ENCODE data around the gene FAM117B. TPM values are rescaled to one million over a fixed set of nuclear protein-coding genes. Genes with fewer than 3 reads are reported as not detected.
"Not testable (repeated sequence)": the region's sequence is repeated elsewhere in the genome, so short reads cannot be mapped to it uniquely, and the experiment has no call there.

Gene FAM117B
- total RNA-seq, 1 experiment from 2014 or later = 2.9 TPM

GRCh38 chr2:202797944-202798343 is 163.2 kb downstream of the FAM117B start:
- DNase-seq (ENCODE audit: extremely low read depth, low read depth) = no peak

GRCh38 chr2:202805911-202806310 is 171.1 kb downstream of the FAM117B start:
- DNase-seq (ENCODE audit: extremely low read depth, low read depth) = not testable (repeated sequence)

- DNase-seq (ENCODE audit: extremely low read depth, low read depth) = not testable (repeated sequence)
Measured at GRCh38 chr2:202807431-202808138, 172.8 kb downstream of the FAM117B start.

- no peak for DNase-seq (ENCODE audit: extremely low read depth, low read depth)
Measured at GRCh38 chr2:202808754-202809153, 174.0 kb downstream of the FAM117B start.

GRCh38 chr2:202813387-202813786 is 178.6 kb downstream of the FAM117B start:
- no peak for DNase-seq (ENCODE audit: extremely low read depth, low read depth)

- no peak for DNase-seq (ENCODE audit: extremely low read depth, low read depth)
Measured at GRCh38 chr2:202814226-202814625, 179.5 kb downstream of the FAM117B start.

- DNase-seq (ENCODE audit: extremely low read depth, low read depth) = no peak
Measured at GRCh38 chr2:202815548-202816360, 181.0 kb downstream of the FAM117B start.

- DNase-seq (ENCODE audit: extremely low read depth, low read depth) = no peak
Measured at GRCh38 chr2:202817771-202818170, 183.0 kb downstream of the FAM117B start.

- no peak for DNase-seq (ENCODE audit: extremely low read depth, low read depth)
Measured at GRCh38 chr2:202818321-202818720, 183.6 kb downstream of the FAM117B start.

Small RNAs within 50 kb of the gene (small RNA-seq; reads per million reads assigned to genes)
- 0 reads per million in 2 experiments for gene MTND4LP17

Other genes starting within 250 kb of the FAM117B start
- 5.6 and 6.9 TPM in 2 replicates for gene ICA1L, start 236.8 kb downstream of the FAM117B start, total RNA-seq (2014; rRNA removed; shearing (Covaris generic))